Upper lobe of left lung (tissue), 6 donors: ENCODE data around the gene LYPLA2. TPM values are rescaled to one million over a fixed set of nuclear protein-coding genes. Genes with fewer than 3 reads are reported as not detected.
"Not testable (repeated sequence)": the region's sequence is repeated elsewhere in the genome, so short reads cannot be mapped to it uniquely, and the experiment has no call there.

Experiments
- ATAC-seq, 2 donors: fragments of 200-7000 bp; cut with Tn5 transposase; one replicate each; pipeline ENCODE4 v1.9.1; 2022; ENCODE audit warnings: mild to moderate bottlenecking in 2 of 2, moderate library complexity in 2 of 2; ENCODE audit not compliant: low FRiP score in 2 of 2
- DNase-seq, 2 donors: peaks; one replicate each; pipeline ENCODE4 v3.0.0-alpha.2; 2019 to 2020
- H3K27ac ChIP-seq, 4 donors: fragments of 200-600 bp; sonication (generic); one replicate each; pipeline ENCODE4 v1.5.1; 2016 to 2019
- H3K27me3 ChIP-seq, 4 donors: fragments of 200-600 bp; sonication (generic); one replicate each; pipeline ENCODE4 v1.5.1; 2017 to 2019
- H3K36me3 ChIP-seq, 4 donors: fragments of 200-600 bp; sonication (generic); one replicate each; pipeline ENCODE4 v1.5.1; 2016 to 2019
- H3K4me1 ChIP-seq, 4 donors: fragments of 200-600 bp; sonication (generic); one replicate each; pipeline ENCODE4 v1.5.1; 2018 to 2019
- H3K4me3 ChIP-seq, 4 donors: fragments of 200-600 bp; sonication (generic); one replicate each; pipeline ENCODE4 v1.5.1; 2017 to 2019; ENCODE audit warnings: mild to moderate bottlenecking in 2 of 4, moderate library complexity in 1 of 4
- H3K9me3 ChIP-seq, 4 donors: fragments of 200-600 bp; sonication (generic); one replicate each; pipeline ENCODE4 v1.5.1; 2018 to 2019
- EP300 ChIP-seq, 4 donors: sonication (generic); formaldehyde crosslinking; IDR thresholded peaks; one replicate each; pipeline ENCODE4 v1.5.1; 2017; ENCODE audit warnings: antibody characterized with exemption in 4 of 4, control low read depth in 2 of 4
- POLR2A ChIP-seq, 4 donors: fragments of 450-650 bp; IDR thresholded peaks; one replicate each; pipeline ENCODE4 v1.5.1; 2016 to 2017; ENCODE audit warnings: antibody characterized with exemption in 4 of 4, mild to moderate bottlenecking in 2 of 4
- POLR2AphosphoS5 ChIP-seq, 2 donors: sonication (generic); formaldehyde crosslinking; IDR thresholded peaks; one replicate each; pipeline ENCODE4 v1.5.1; 2017; ENCODE audit warnings: antibody characterized with exemption in 2 of 2
- WGBS, 2 donors: methylation state at CpG; one replicate each; pipeline ENCODE4 v1.1.5; 2017 to 2018; 5-methylcytosine and 5-hydroxymethylcytosine counted together
- total RNA-seq, 6 donors: library from RNA; depleted of rRNA in 4 of 6; stranded (reverse); fragments of >200 nt in 4 of 6; gene quantifications; one replicate each; pipeline versions ENCODE4 v1.1.0 to v1.2.1, GENCODE V29; 2016 to 2021
- TF ChIP-seq, protein P1 (sequence below), 6 experiments: fragments of 450-650 bp in 4 of 6; fragments of 200-600 bp in 2 of 6; sonication (generic) in 2 of 6; IDR thresholded peaks; one replicate each; pipeline ENCODE4 v1.5.1; 2016 to 2019; ENCODE audit warnings: antibody characterized with exemption in 6 of 6
- donor health status: DM: no; HTN: no; CAD: no; lungs with moderate emphysema.
- donor health status: DM: no; HTN: yes; CAD: no; lungs with severe emphysema.

LYPLA2 gene
- total RNA-seq, 6 donors from 2014 or later = 38.5 to 84.1 (median 59.9) TPM

DNA sequence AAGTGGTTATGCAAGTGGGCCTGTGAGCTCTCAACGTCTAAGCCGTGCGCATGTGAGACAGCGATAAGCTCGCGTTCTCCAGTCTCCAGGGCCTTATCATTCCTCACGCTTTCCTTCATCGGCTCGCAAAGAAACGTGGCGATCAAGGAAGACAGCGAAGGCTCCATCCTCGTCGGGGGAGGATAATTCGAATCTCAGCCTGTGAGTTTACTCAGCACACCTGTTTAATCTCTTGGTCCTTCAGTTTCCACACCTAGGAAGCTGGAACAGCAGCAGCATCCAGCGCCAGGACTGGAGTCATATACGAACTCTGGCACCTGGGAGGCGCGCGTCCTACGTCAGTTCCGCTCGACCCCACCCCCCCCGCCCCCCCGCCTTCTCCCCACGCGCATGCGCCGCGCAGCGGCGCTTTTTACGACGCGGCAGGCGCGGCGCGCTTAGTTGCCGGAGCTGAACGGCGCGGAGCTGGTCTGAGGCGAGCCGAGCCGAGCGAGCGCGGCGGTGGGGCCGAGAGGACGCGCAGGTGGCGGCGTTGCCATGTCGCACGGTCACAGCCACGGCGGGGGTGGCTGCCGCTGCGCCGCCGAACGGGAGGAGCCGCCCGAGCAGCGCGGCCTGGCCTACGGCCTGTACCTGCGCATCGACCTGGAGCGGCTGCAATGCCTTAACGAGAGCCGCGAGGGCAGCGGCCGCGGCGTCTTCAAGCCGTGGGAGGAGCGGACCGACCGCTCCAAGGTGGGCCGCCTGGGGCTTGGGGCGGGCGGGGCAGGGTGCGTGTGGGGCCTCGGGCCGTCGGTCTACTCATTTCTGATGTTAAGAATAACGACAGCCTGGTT, 12.7 kb upstream of the LYPLA2 start, which contains the start of gene PITHD1:
Gene PITHD1 (plus strand): TSS at position 440 of the 836 bp plus-strand sequence. CDS start 98 bp downstream, at position 538.
- Histone ChIP-seq H3K4me1 (peaks cover 23 to 31% (median 24%) of the 10 kb centered on the region in 4 donors), H3K36me3 (peaks cover 0 to 26% (median 2%) of the 10 kb centered on the region in 4 donors), H3K4me3 (peak within 1 kb of the TSS; percentile 65 to 95 (median 86)), H3K27me3 (no peaks in the 10 kb centered on the region), H3K9me3 (no peaks in the 10 kb centered on the region), H3K27ac (peak within 1 kb of the TSS; percentile 83 to 92 (median 88))
- DNase-seq (peak; percentile 82 to 96), ATAC-seq (peak; percentile 88 to 94)
- TF ChIP-seq POLR2AphosphoS5 (IDR thresholded peaks at IDR 0.05) (peak; percentile 82 to 93), EP300 (IDR thresholded peaks at IDR 0.05) (no peak), POLR2A (IDR thresholded peaks at IDR 0.05) (peak in 2 of 4 donors; percentile 85 to 96)
- TF ChIP-seq, protein P1, sequence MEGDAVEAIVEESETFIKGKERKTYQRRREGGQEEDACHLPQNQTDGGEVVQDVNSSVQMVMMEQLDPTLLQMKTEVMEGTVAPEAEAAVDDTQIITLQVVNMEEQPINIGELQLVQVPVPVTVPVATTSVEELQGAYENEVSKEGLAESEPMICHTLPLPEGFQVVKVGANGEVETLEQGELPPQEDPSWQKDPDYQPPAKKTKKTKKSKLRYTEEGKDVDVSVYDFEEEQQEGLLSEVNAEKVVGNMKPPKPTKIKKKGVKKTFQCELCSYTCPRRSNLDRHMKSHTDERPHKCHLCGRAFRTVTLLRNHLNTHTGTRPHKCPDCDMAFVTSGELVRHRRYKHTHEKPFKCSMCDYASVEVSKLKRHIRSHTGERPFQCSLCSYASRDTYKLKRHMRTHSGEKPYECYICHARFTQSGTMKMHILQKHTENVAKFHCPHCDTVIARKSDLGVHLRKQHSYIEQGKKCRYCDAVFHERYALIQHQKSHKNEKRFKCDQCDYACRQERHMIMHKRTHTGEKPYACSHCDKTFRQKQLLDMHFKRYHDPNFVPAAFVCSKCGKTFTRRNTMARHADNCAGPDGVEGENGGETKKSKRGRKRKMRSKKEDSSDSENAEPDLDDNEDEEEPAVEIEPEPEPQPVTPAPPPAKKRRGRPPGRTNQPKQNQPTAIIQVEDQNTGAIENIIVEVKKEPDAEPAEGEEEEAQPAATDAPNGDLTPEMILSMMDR (IDR thresholded peaks at IDR 0.05) = peak in 1 of 6 experiments; percentile 13
- WGBS, 2 donors = 1% methylated on average over 16 to 38 of the region's 91 CpGs

DNA sequence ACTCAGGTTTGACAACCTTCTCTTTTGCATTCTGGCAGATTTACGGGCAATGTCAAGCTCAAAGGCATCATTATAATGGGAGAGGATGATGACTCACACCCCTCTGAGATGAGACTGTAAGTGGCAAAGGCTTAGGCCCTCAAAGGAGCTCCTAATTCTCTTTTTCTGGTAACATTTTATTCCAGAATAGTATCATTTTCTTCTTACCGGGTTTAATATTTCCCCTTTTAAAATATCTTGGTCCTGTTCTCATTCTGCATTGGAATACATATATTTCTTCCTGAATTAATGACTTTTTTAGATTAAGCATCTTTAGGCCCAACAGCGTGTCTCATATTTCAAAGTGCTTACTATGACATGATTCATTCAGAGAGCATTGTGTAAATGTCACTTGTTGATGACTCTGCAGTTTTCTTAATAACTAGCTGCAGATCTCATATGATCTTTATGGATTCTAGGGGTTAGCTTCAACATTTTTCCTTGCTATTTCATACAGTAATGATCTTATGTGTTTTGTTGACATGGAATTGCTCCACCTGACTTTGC, 11.0 kb upstream of the LYPLA2 start:
- 68 to 79% methylated on average over 3 of the region's 3 CpGs for WGBS, 2 donors
- Histone ChIP-seq H3K4me1 (peaks cover 18 to 31% (median 23%) of the 10 kb centered on the region in 4 donors), H3K27ac (no peak overlapping the region), H3K4me3 (no peak overlapping the region), H3K36me3 (peaks cover 0 to 41% (median 6%) of the 10 kb centered on the region in 4 donors), H3K9me3 (no peaks in the 10 kb centered on the region), H3K27me3 (no peaks in the 10 kb centered on the region)
- no peak for DNase-seq
- ATAC-seq = no peak
- TF ChIP-seq POLR2AphosphoS5 (IDR thresholded peaks at IDR 0.05) = no peak
- TF ChIP-seq EP300 (IDR thresholded peaks at IDR 0.05) = no peak
- TF ChIP-seq, protein P1 (IDR thresholded peaks at IDR 0.05) = no peak
- no peak for TF ChIP-seq POLR2A (IDR thresholded peaks at IDR 0.05)

DNA sequence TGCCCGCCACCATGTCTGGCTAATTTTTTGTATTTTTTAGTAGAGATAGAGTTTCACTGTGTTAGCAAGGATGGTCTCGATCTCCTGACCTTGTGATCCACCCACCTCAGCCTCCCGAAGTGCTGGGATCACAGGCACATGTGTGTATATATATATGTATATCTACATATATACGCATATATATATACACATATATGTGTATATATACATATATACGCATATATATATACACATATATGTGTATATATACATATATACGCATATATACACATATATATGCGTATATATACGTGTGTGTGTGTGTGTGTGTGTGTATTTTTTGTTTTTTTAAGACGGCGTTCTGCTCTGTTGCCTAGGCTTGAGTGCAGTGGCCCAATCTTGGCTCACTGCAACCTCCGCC, 7.8 kb upstream of the LYPLA2 start:
- H3K9me3 ChIP-seq, H3K27ac ChIP-seq, H3K4me3 ChIP-seq, DNase-seq, H3K27me3 ChIP-seq, ATAC-seq: not testable (repeated sequence)
- Histone ChIP-seq H3K4me1 (peaks cover 11 to 23% (median 15%) of the 10 kb centered on the region in 4 donors), H3K36me3 (peaks cover 16 to 73% (median 27%) of the 10 kb centered on the region in 4 donors)
- WGBS, 2 donors = 94 to 98% methylated on average over 11 of the region's 11 CpGs

DNA sequence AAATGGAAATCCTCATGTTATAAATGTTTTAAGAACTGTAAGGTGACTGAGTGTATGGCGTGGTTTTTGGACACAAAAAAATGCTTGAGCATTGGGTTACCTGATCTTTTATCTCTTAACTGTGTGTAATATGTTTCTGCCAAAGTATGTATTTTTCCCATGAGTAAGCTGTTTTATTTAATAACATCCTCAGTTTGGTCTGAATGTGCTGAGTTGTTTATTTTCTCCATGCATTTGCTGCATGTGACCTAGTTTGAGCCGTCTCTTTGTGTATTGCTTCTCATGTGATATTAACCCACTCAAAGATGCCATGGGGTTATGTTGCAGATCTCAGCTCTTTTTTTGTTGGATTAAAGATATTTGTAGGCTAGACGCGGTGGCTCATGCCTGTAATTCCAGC, 6.1 kb upstream of the LYPLA2 start:
- TF ChIP-seq POLR2A (IDR thresholded peaks at IDR 0.05) (no peak), POLR2AphosphoS5 (IDR thresholded peaks at IDR 0.05) (no peak), EP300 (IDR thresholded peaks at IDR 0.05) (no peak)
- TF ChIP-seq, protein P1 (IDR thresholded peaks at IDR 0.05) = no peak
- no peak overlapping the region for H3K4me3 ChIP-seq
- H3K27ac ChIP-seq = no peak overlapping the region
- DNase-seq = no peak
- no peaks in the 10 kb centered on the region for H3K27me3 ChIP-seq
- peaks cover 16 to 82% (median 27%) of the 10 kb centered on the region in 4 donors for H3K36me3 ChIP-seq
- H3K4me1 ChIP-seq = peaks cover 0 to 10% (median 5%) of the 10 kb centered on the region in 4 donors
- ATAC-seq = no peak
- WGBS, 2 donors = 86 to 90% methylated on average over 4 of the region's 4 CpGs
- H3K9me3 ChIP-seq = no peaks in the 10 kb centered on the region

DNA sequence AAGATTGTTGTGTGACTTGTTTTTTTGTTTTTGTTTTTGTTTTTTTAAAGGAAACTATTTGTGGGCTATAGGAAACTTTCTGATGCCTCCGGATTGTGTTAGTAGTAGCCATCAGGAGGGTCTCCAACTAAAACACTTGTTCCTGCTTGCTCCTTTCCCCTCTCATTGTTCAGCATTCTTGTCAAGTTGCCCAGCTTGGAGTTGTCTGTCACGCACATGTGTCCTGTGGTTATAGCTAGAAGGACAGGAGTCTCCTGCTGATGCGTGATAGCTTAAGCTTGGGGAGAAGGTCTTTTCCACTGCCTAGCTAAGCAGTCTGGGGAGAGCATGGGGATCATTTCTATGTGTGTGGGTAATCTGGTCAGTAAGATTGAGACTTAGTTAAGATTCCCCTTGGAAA, 3.2 kb upstream of the LYPLA2 start:
- WGBS, 2 donors = 87 to 89% methylated on average over 3 of the region's 3 CpGs
- TF ChIP-seq EP300 (IDR thresholded peaks at IDR 0.05) = no peak
- no peak for TF ChIP-seq POLR2AphosphoS5 (IDR thresholded peaks at IDR 0.05)
- no peak for TF ChIP-seq POLR2A (IDR thresholded peaks at IDR 0.05)
- TF ChIP-seq, protein P1 (IDR thresholded peaks at IDR 0.05) = no peak
- no peaks in the 10 kb centered on the region for H3K27me3 ChIP-seq
- peaks cover 15 to 21% (median 19%) of the 10 kb centered on the region in 4 donors for H3K4me1 ChIP-seq
- H3K27ac ChIP-seq = no peak overlapping the region
- no peak overlapping the region for H3K4me3 ChIP-seq
- H3K36me3 ChIP-seq = peaks cover 16 to 60% (median 26%) of the 10 kb centered on the region in 4 donors
- no peaks in the 10 kb centered on the region for H3K9me3 ChIP-seq
- ATAC-seq (no peak), DNase-seq (no peak)
